HepG2 (cell line): ENCODE data around the gene MAN2B2. TPM values are rescaled to one million over a fixed set of nuclear protein-coding genes. Genes with fewer than 3 reads are reported as not detected.

Experiments used
- ATAC-seq: fragments of 200-7000 bp; cut with Tn5 transposase; 3 replicates; pipeline ENCODE4 v1.9.1; 2020; ENCODE audit warnings: mild to moderate bottlenecking, moderate library complexity
- BruUV-seq: library from RNA; stranded (reverse); fragments of 400-500 nt; replicated peaks from 2 replicates; lab custom pipeline; 2021; lab: Mats Ljungman, UMichigan
- CTCF ChIA-PET: fragments of 300-600 bp; formaldehyde crosslinking; extraction: SDS; loops from one replicate; lab custom pipeline; 2021; ENCODE audit warnings: low total read pairs, inconsistent platforms, low intra/inter-chr PET ratio; lab: Yijun Ruan, JAX
- POLR2A ChIA-PET: fragments of 350-600 bp; sonication (Branson Sonifier 250); formaldehyde crosslinking; loops from one replicate; lab custom pipeline; 2020; ENCODE audit warnings: antibody characterized with exemption, inconsistent platforms; lab: Yijun Ruan, JAX
- DNase-seq: peaks from one replicate; pipeline ENCODE4 v3.0.0-alpha.2; 2015; ENCODE audit warnings: low spot score
- FAIRE-seq: peaks from 3 replicates; lab custom pipeline; 2011; peaks lifted over from hg19 to GRCh38; lab: Jason Lieb, UNC
- H2AFZ ChIP-seq: one replicate; pipeline ENCODE4 v1.6.1; 2011; ENCODE audit warnings: low read length, inconsistent platforms
- H3K27ac ChIP-seq: fragments of 300-600 bp; 3 replicates; pipeline ENCODE4 v1.8.0; 2011; ENCODE audit warnings: mixed run types, mild to moderate bottlenecking, mixed read lengths, low read length, inconsistent platforms; ENCODE audit not compliant: insufficient read depth; ENCODE audit errors: extremely low read length
- H3K27me3 ChIP-seq, 2 experiments: fragments of 200-600 bp in 1 of 2; 2 replicates in 1 of 2; 3 replicates in 1 of 2; pipeline versions ENCODE4 v1.6.0 to v1.8.0; 2011; ENCODE audit warnings: low read length in 2 of 2, mild to moderate bottlenecking in 2 of 2, moderate library complexity in 2 of 2, inconsistent platforms in 1 of 2; ENCODE audit not compliant: insufficient read depth in 2 of 2, control insufficient read depth in 1 of 2
- H3K36me3 ChIP-seq, 2 experiments: fragments of 200-600 bp in 1 of 2; replicated peaks in 1 of 2; 2 replicates in 1 of 2; 3 replicates in 1 of 2; pipeline versions ENCODE4 v1.5.1 to v1.8.0; 2011; ENCODE audit warnings: low read length in 2 of 2, inconsistent platforms in 1 of 2; ENCODE audit not compliant: insufficient read depth in 2 of 2, control insufficient read depth in 1 of 2
- H3K4me1 ChIP-seq: 2 replicates; pipeline ENCODE4 v1.5.1; 2012; ENCODE audit warnings: low read length, inconsistent platforms; ENCODE audit not compliant: insufficient read depth
- H3K4me2 ChIP-seq: 2 replicates; pipeline ENCODE4 v1.6.0; 2011; ENCODE audit warnings: low read depth, low read length, inconsistent platforms
- H3K4me3 ChIP-seq, 3 experiments: fragments of 200-600 bp in 1 of 3; sonication (generic), shearing (Covaris generic) in 1 of 3; replicated peaks in 1 of 3; 2 replicates each; pipeline ENCODE4 v1.5.1; 2011 to 2016; ENCODE audit warnings: low read length in 3 of 3, inconsistent platforms in 2 of 3, low read depth in 2 of 3, mild to moderate bottlenecking in 2 of 3, control low read depth in 1 of 3, mixed read lengths in 1 of 3; ENCODE audit not compliant: insufficient read depth in 1 of 3
- H3K79me2 ChIP-seq: one replicate; pipeline ENCODE4 v1.6.1; 2011; ENCODE audit warnings: low read length, inconsistent platforms; ENCODE audit not compliant: insufficient read depth
- H3K9ac ChIP-seq: 2 replicates; pipeline ENCODE4 v1.6.0; 2011; ENCODE audit warnings: mild to moderate bottlenecking, low read depth, low read length, inconsistent platforms; ENCODE audit not compliant: insufficient read depth
- H3K9me3 ChIP-seq: 2 replicates; pipeline ENCODE4 v1.5.1; 2012; ENCODE audit warnings: mild to moderate bottlenecking, low read length
- H4K20me1 ChIP-seq: 2 replicates; pipeline ENCODE4 v1.6.0; 2011; ENCODE audit warnings: inconsistent platforms, mild to moderate bottlenecking, low read length, moderate library complexity; ENCODE audit not compliant: insufficient read depth
- HIVEP1 ChIP-seq: sonication (generic); formaldehyde crosslinking; IDR thresholded peaks from 2 replicates; pipeline ENCODE4 v1.4.0; 2020; ENCODE audit warnings: mild to moderate bottlenecking, missing genetic modification reagents
- HMGXB4 ChIP-seq, 2 experiments: sonication (generic) in 1 of 2; formaldehyde crosslinking in 1 of 2; IDR thresholded peaks; 2 replicates each; pipeline versions ENCODE4 v1.4.0 to v1.6.1; 2018 to 2020; ENCODE audit warnings: missing genetic modification reagents in 2 of 2, borderline replicate concordance in 1 of 2, low read depth in 1 of 2, mild to moderate bottlenecking in 1 of 2, missing biosample characterization in 1 of 2
- PREB ChIP-seq: sonication (generic); formaldehyde crosslinking; IDR thresholded peaks from 2 replicates; pipeline ENCODE4 v1.4.0; 2020; ENCODE audit warnings: missing genetic modification reagents
- REL ChIP-seq: sonication (generic); formaldehyde crosslinking; conservative IDR thresholded peaks from 2 replicates; pipeline ENCODE4 v1.8.0; 2022; ENCODE audit warnings: mild to moderate bottlenecking, missing genetic modification reagents, moderate library complexity
- THAP11 ChIP-seq: IDR thresholded peaks from 2 replicates; pipeline ENCODE4 v1.6.1; 2016; ENCODE audit warnings: missing biosample characterization, missing genetic modification reagents
- ZFYVE20 ChIP-seq: sonication (generic); formaldehyde crosslinking; IDR thresholded peaks from 2 replicates; pipeline ENCODE4 v1.8.0; 2023; ENCODE audit warnings: low read depth, mild to moderate bottlenecking, moderate library complexity, missing genetic modification reagents, borderline replicate concordance
- ZNF3 ChIP-seq: IDR thresholded peaks from 2 replicates; pipeline ENCODE4 v1.7.0; 2017; ENCODE audit warnings: inconsistent platforms
- ZNF30 ChIP-seq: sonication (generic); formaldehyde crosslinking; IDR thresholded peaks from 2 replicates; pipeline ENCODE4 v1.5.0; 2020; ENCODE audit warnings: mild to moderate bottlenecking, missing genetic modification reagents
- ZNF777 ChIP-seq: sonication (generic); formaldehyde crosslinking; IDR thresholded peaks from 2 replicates; pipeline ENCODE4 v1.4.0; 2020; ENCODE audit warnings: missing genetic modification reagents
- WGBS: methylation state at CpG from one replicate; pipeline ENCODE4 v1.1.6; 2017; ENCODE audit warnings: low lambda C conversion rate; 5-methylcytosine and 5-hydroxymethylcytosine counted together
- in situ Hi-C: cut with HindIII; loops from 2 replicates; pipeline ENCODE4 v1.10.0; 2017; ENCODE audit warnings: low pct_unique_long_range_greater_than_20kb; ENCODE audit not compliant: extremely low pct_ligation_motif_present
- intact Hi-C: fragments of 100-400 bp; cut with micrococcal nuclease; formaldehyde crosslinking; loops from one replicate; pipeline ENCODE4 v1.10.0; 2022; ENCODE audit not compliant: unreplicated experiment
- polyA plus RNA-seq, 8 experiments: library from polyadenylated mRNA; depleted of rRNA in 3 of 8; stranded (reverse) in 7 of 8; unstranded in 1 of 8; fragments of >200 nt; fragmentation: Illumina TruSeq in 4 of 8; extraction: Trizol in 4 of 8; gene quantifications; 2 replicates each; pipeline versions ENCODE4 v1.2.1 to v1.2.3, GENCODE V29; 2011 to 2016; ENCODE audit warnings: low read depth in 4 of 8, missing spikeins in 1 of 8, mixed read lengths in 1 of 8; ENCODE audit not compliant: insufficient read depth in 1 of 8
- total RNA-seq, 5 experiments: library from RNA; depleted of rRNA; stranded (reverse); fragments of >200 nt; fragmentation: Illumina TruSeq; extraction: Trizol; gene quantifications; 2 replicates each; pipeline ENCODE4 v1.2.3, GENCODE V29; 2016; ENCODE audit warnings: low read depth in 1 of 5

MAN2B2 gene
- total and polyA plus RNA-seq, 2 of the 13 experiments (the other 11 are each of a cell fraction or from before 2014, with no cell fraction given) = 4.8 to 5.4 TPM

GRCh38 chr4:6560416-6561172, 14.4 kb upstream of the MAN2B2 start:
- H3K9ac ChIP-seq = no peak overlapping the region
- TF ChIP-seq HMGXB4 (CRISPR knock-in tag; IDR thresholded peaks at IDR 0.05; ENCODE audit: borderline replicate concordance in 1 of 2, low read depth in 1 of 2) (no peak), PREB (CRISPR knock-in tag) (no peak), REL (no peak), HIVEP1 (no peak), ZFYVE20 (no peak), ZNF30 (CRISPR knock-in tag) (no peak), THAP11 (CRISPR knock-in tag) (no peak), ZNF3 (no peak), ZNF777 (no peak)
- no peaks in the 10 kb centered on the region for H3K9me3 ChIP-seq
- FAIRE-seq (no peak), ATAC-seq (no peak), DNase-seq (no peak)
- ChIA-PET CTCF (no interaction called here), POLR2A (interaction anchor here (1.3 kb wide), 1 partner anchor 15 kb away, joined by 5 read pairs; the partner anchor contains the start of gene MAN2B2)
- intact Hi-C loops (no loop called here), in situ Hi-C loops (loop anchor here (25.0 kb wide), 1 partner anchor 323 kb away; no protein-coding TSS in a partner anchor)
- H3K4me1 ChIP-seq = no peaks in the 10 kb centered on the region
- no TSS peak for BruUV-seq
- 27% methylated on average over 5 of the region's 10 CpGs for whole genome bisulfite sequencing
- H3K4me3 ChIP-seq = no peak overlapping the region
- no peaks in the 10 kb centered on the region for H3K79me2 ChIP-seq
- 0 out of 2 replicates have a peak, but pooled peaks cover 4% of the 10 kb centered on the region for H4K20me1 ChIP-seq
- H3K27ac ChIP-seq = no peak overlapping the region
- peaks cover 20 to 91% of the 10 kb centered on the region in 2 experiments; a peak in 4 of 5 replicates for H3K27me3 ChIP-seq
- no peak overlapping the region for H3K4me2 ChIP-seq
- no peaks in the 10 kb centered on the region for H3K36me3 ChIP-seq
- H2AFZ ChIP-seq = no peak overlapping the region
